Ovary (tissue), 9 donors: ENCODE measurements around the gene ACSF2. TPM values are rescaled to one million over a fixed set of nuclear protein-coding genes. Genes with fewer than 3 reads are reported as not detected.
A peak's percentile ranks its signal among the peaks of the same experiment; 100 is the strongest.

Experiments
- DNase-seq, 5 donors: peaks; one replicate each; pipeline ENCODE4 v3.0.0-alpha.2; 2019 to 2020
- H3K27ac ChIP-seq, 2 donors: fragments of 200-600 bp; one replicate each; pipeline versions ENCODE4 v1.5.1 to v1.8.0; 2019 to 2022
- H3K27me3 ChIP-seq: fragments of 200-600 bp; one replicate; pipeline ENCODE4 v1.8.0; 2022
- H3K36me3 ChIP-seq: fragments of 200-600 bp; sonication (generic); one replicate; pipeline ENCODE4 v1.5.1; 2019
- H3K4me1 ChIP-seq: one replicate; pipeline ENCODE4 v1.8.1; 2013; ENCODE audit warnings: mild to moderate bottlenecking, moderate library complexity; ENCODE audit not compliant: insufficient read depth
- H3K4me3 ChIP-seq: fragments of 200-600 bp; sonication (generic); one replicate; pipeline ENCODE4 v1.5.1; 2017
- H3K9me3 ChIP-seq, 2 donors: fragments of 200-600 bp in 1 of 2; sonication (generic) in 1 of 2; one replicate each; pipeline versions ENCODE4 v1.5.1 to v1.8.1; 2013 to 2019; ENCODE audit warnings: mild to moderate bottlenecking in 1 of 2, moderate library complexity in 1 of 2
- EP300 ChIP-seq: sonication (generic); formaldehyde crosslinking; IDR thresholded peaks from one replicate; pipeline ENCODE4 v1.6.1; 2017; ENCODE audit warnings: antibody characterized with exemption
- POLR2A ChIP-seq: fragments of 450-650 bp; IDR thresholded peaks from one replicate; pipeline ENCODE4 v1.6.1; 2017; ENCODE audit warnings: antibody characterized with exemption, mild to moderate bottlenecking, moderate library complexity
- WGBS, 3 donors: extraction: QIAGEN DNeasy Blood & Tissue Kit in 1 of 3; methylation state at CpG; one replicate each; pipeline versions ENCODE4 v1.1.5 to v1.1.7; 2013 to 2017; 5-methylcytosine and 5-hydroxymethylcytosine counted together
- intact Hi-C, 4 donors: fragments of 100-400 bp; cut with DNase I; formaldehyde crosslinking; loops; one replicate each; pipeline versions ENCODE4 v1.11.0 to v1.15.1; 2022 to 2023
- polyA plus RNA-seq, 2 donors: library from polyadenylated mRNA; stranded (reverse); fragments of 200-250 nt in 1 of 2; fragments of 350-450 nt in 1 of 2; fragmentation: Illumina TruSeq in 1 of 2; extraction: RNeasy Lipid Tissue Mini Kit (QIAGEN cat#74804) in 1 of 2; gene quantifications; one replicate each; pipeline ENCODE4 v1.2.3, GENCODE V29; 2013 to 2014
- total RNA-seq, 7 donors: library from RNA; depleted of rRNA in 2 of 7; stranded (reverse); fragments of >200 nt in 2 of 7; fragmentation: NEBNext Ultra II Directional in 3 of 7; extraction: Animal tissue kit (Norgen Biotek cat#: 25700) in 3 of 7; gene quantifications; one replicate each; pipeline versions ENCODE4 v1.1.0 to v1.2.4, GENCODE V29; 2016 to 2023
- TF ChIP-seq, protein P1 (sequence below), 3 donors: fragments of 450-650 bp in 2 of 3; fragments of 200-600 bp in 1 of 3; IDR thresholded peaks; one replicate each; pipeline versions ENCODE4 v1.5.1 to v1.8.0; 2016 to 2022; ENCODE audit warnings: antibody characterized with exemption in 3 of 3, mild to moderate bottlenecking in 1 of 3
- donor health status: DM: no; HTN: no; CAD: no; lungs with moderate emphysema.
- donor health status: DM: no; HTN: no; CAD: no.
- donor health status: Bipolar disorder and iron deficiency.
- donor health status: DM: yes; HTN: yes; CAD: no.
- donor health status: DM: no; HTN: no; CAD: no.
- donor health status: DM: yes; HTN: yes; CAD: no.

Gene ACSF2
- total and polyA plus RNA-seq, 9 donors: 26.7 to 86.0 (median 49.5) TPM

GRCh38 chr17:50420419-50421112 lies 5.5 kb upstream of the ACSF2 start:
- intact Hi-C loops: no loop called here
- Histone ChIP-seq H3K27me3 (no peaks in the 10 kb centered on the region), H3K36me3 (no peaks in the 10 kb centered on the region), H3K27ac (no peak overlapping the region), H3K4me1 (peaks cover 8% of the 10 kb centered on the region), H3K9me3 (no peaks in the 10 kb centered on the region), H3K4me3 (no peak overlapping the region)
- 86 to 97% (median 95%) methylated on average over 6 of the region's 6 CpGs for WGBS, 3 donors
- no peak for DNase-seq
- TF ChIP-seq POLR2A: no peak
- TF ChIP-seq, protein P1, sequence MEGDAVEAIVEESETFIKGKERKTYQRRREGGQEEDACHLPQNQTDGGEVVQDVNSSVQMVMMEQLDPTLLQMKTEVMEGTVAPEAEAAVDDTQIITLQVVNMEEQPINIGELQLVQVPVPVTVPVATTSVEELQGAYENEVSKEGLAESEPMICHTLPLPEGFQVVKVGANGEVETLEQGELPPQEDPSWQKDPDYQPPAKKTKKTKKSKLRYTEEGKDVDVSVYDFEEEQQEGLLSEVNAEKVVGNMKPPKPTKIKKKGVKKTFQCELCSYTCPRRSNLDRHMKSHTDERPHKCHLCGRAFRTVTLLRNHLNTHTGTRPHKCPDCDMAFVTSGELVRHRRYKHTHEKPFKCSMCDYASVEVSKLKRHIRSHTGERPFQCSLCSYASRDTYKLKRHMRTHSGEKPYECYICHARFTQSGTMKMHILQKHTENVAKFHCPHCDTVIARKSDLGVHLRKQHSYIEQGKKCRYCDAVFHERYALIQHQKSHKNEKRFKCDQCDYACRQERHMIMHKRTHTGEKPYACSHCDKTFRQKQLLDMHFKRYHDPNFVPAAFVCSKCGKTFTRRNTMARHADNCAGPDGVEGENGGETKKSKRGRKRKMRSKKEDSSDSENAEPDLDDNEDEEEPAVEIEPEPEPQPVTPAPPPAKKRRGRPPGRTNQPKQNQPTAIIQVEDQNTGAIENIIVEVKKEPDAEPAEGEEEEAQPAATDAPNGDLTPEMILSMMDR (IDR thresholded peaks at IDR 0.05): no peak
- no peak for TF ChIP-seq EP300

- DNase-seq: no peak
- intact Hi-C loops: no loop called here
- no peaks in the 10 kb centered on the region for H3K27me3 ChIP-seq
- no peak for TF ChIP-seq EP300
- no peak for TF ChIP-seq POLR2A
- TF ChIP-seq, protein P1 (IDR thresholded peaks at IDR 0.05): no peak
- peak overlapping the region; percentile 11 for H3K4me3 ChIP-seq
- WGBS, 3 donors: 26 to 31% (median 29%) methylated on average over 3 of the region's 3 CpGs
- H3K36me3 ChIP-seq: no peaks in the 10 kb centered on the region
- no peaks in the 10 kb centered on the region for H3K9me3 ChIP-seq
- peak overlapping the region in 1 of 2 donors; percentile 35 for H3K27ac ChIP-seq
- peaks cover 11% of the 10 kb centered on the region for H3K4me1 ChIP-seq
These were observed 4.5 kb upstream of the ACSF2 start for GRCh38 chr17:50421308-50422051.

GRCh38 chr17:50422738-50423137 lies 3.3 kb upstream of the ACSF2 start:
- DNase-seq: no peak
- 91 to 99% (median 93%) methylated on average over 2 of the region's 2 CpGs for WGBS, 3 donors
- intact Hi-C loops: no loop called here
- Histone ChIP-seq H3K27ac (no peak overlapping the region), H3K4me1 (peaks cover 19% of the 10 kb centered on the region), H3K4me3 (no peak overlapping the region), H3K9me3 (no peaks in the 10 kb centered on the region), H3K36me3 (no peaks in the 10 kb centered on the region), H3K27me3 (no peaks in the 10 kb centered on the region)
- TF ChIP-seq, protein P1 (IDR thresholded peaks at IDR 0.05): no peak
- TF ChIP-seq EP300: no peak
- no peak for TF ChIP-seq POLR2A

DNA sequence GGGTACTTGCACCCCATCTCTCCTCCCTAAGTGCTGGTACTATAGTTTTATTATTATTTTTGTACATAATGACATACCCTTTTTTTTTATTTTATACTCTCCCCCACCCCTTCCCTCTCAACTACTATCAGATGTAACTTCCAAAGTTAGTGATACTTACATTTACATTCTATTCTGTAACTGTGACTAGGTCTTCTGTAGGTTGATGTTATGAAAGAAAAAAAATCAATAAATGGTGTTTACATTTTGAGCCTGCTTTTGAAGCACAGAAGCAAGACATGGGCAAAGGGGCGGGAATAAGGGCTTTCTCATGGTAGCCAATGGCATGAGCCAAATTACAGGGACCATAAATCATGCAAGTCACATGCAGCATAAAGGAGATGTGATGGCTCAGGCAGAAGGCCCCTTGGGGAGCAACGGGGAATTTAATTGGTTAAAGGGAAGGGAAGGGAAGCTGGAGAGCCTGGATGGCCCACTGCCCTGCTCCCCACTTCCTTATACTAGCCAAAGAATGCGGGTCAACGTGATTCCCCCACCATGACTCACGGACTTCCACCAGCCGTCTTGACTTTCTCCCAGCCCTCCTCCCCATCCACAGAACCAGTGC lies 2.4 kb upstream of the ACSF2 start:
- DNase-seq: peak in 4 of 5 donors; percentile 25 to 39 (median 30)
- Histone ChIP-seq H3K27ac (no peak overlapping the region), H3K36me3 (no peaks in the 10 kb centered on the region), H3K4me3 (no peak overlapping the region), H3K27me3 (no peaks in the 10 kb centered on the region), H3K4me1 (peaks cover 21% of the 10 kb centered on the region), H3K9me3 (no peaks in the 10 kb centered on the region)
- intact Hi-C loops: no loop called here
- no peak for TF ChIP-seq POLR2A
- TF ChIP-seq, protein P1 (IDR thresholded peaks at IDR 0.05): no peak
- no peak for TF ChIP-seq EP300
- WGBS, 3 donors: 39 to 43% (median 39%) methylated on average over 6 of the region's 6 CpGs
